GM23338 (cell line): Measurements from ENCODE around the gene STRN3. TPM values are rescaled to one million over a fixed set of nuclear protein-coding genes. Genes with fewer than 3 reads are reported as not detected.

Experiments used
- ATAC-seq: fragments of 200-7000 bp; cut with Tn5 transposase; 3 replicates; pipeline ENCODE4 v1.9.1; 2020
- DNase-seq: peaks from one replicate; pipeline ENCODE4 v3.0.0-alpha.2; 2015; ENCODE audit warnings: low spot score
- H2AFZ ChIP-seq: fragments of 200-600 bp; sonication (generic); 2 replicates; pipeline ENCODE4 v1.8.0; 2016; ENCODE audit warnings: antibody characterized with exemption, mild to moderate bottlenecking, moderate library complexity
- H3F3A ChIP-seq: fragments of 200-600 bp; sonication (generic); replicated peaks from 2 replicates; pipeline ENCODE4 v1.8.0; 2017; ENCODE audit warnings: antibody characterized with exemption, mixed run types, low read depth
- H3K27ac ChIP-seq: fragments of 200-600 bp; sonication (generic); 2 replicates; pipeline ENCODE4 v1.6.1; 2016; ENCODE audit warnings: low read depth
- H3K27me3 ChIP-seq: fragments of 200-600 bp; sonication (generic); 2 replicates; pipeline ENCODE4 v1.8.0; 2016; ENCODE audit warnings: mild to moderate bottlenecking, mixed run types, moderate library complexity; ENCODE audit not compliant: insufficient read depth
- H3K36me3 ChIP-seq: fragments of 200-600 bp; sonication (generic); 2 replicates; pipeline ENCODE4 v1.8.0; 2016; ENCODE audit warnings: mild to moderate bottlenecking; ENCODE audit not compliant: insufficient read depth
- H3K4me1 ChIP-seq: fragments of 200-600 bp; sonication (generic); 2 replicates; pipeline ENCODE4 v1.8.0; 2016; ENCODE audit warnings: mild to moderate bottlenecking, moderate library complexity; ENCODE audit not compliant: insufficient read depth
- H3K4me2 ChIP-seq: fragments of 200-600 bp; sonication (generic); 2 replicates; pipeline ENCODE4 v1.7.1; 2017; ENCODE audit warnings: mixed run types
- H3K4me3 ChIP-seq: fragments of 200-600 bp; sonication (generic); 2 replicates; pipeline ENCODE4 v1.6.1; 2016; ENCODE audit warnings: mixed run types
- H3K79me2 ChIP-seq: fragments of 200-600 bp; sonication (generic); replicated peaks from 2 replicates; pipeline ENCODE4 v1.8.0; 2017; ENCODE audit warnings: mild to moderate bottlenecking; ENCODE audit not compliant: insufficient read depth
- H3K9me2 ChIP-seq: fragments of 200-600 bp; sonication (generic); 2 replicates; pipeline ENCODE4 v1.8.0; 2017; ENCODE audit not compliant: insufficient read depth
- H4K20me1 ChIP-seq: fragments of 200-600 bp; sonication (generic); replicated peaks from 2 replicates; pipeline ENCODE4 v1.8.0; 2017; ENCODE audit warnings: mild to moderate bottlenecking; ENCODE audit not compliant: insufficient read depth
- H3K27ac Mint-ChIP-seq: 2 replicates; pipeline ENCODE4 v1.8.0; 2020; ENCODE audit warnings: inconsistent platforms, mild to moderate bottlenecking, moderate library complexity, mixed read lengths
- H3K27me3 Mint-ChIP-seq: 3 replicates; pipeline ENCODE4 v1.8.0; 2022; ENCODE audit warnings: low read depth, mild to moderate bottlenecking, moderate library complexity, mixed read lengths, inconsistent platforms; ENCODE audit not compliant: insufficient read depth, poor library complexity
- H3K36me3 Mint-ChIP-seq: 3 replicates; pipeline ENCODE4 v1.8.0; 2021; ENCODE audit warnings: low read depth, mild to moderate bottlenecking, inconsistent platforms, moderate library complexity, mixed read lengths
- H3K4me1 Mint-ChIP-seq: 3 replicates; pipeline ENCODE4 v1.8.0; 2020; ENCODE audit warnings: mild to moderate bottlenecking, inconsistent platforms, mixed read lengths
- H3K4me3 Mint-ChIP-seq: 3 replicates; pipeline ENCODE4 v1.8.0; 2021; ENCODE audit warnings: moderate library complexity, mild to moderate bottlenecking, inconsistent platforms, mixed read lengths
- H3K9me3 Mint-ChIP-seq: 3 replicates; pipeline ENCODE4 v1.8.0; 2020; ENCODE audit warnings: moderate library complexity, mild to moderate bottlenecking, inconsistent platforms, mixed read lengths
- CREB1 ChIP-seq: fragments of 250-450 bp; sonication (Bioruptor Pico); IDR thresholded peaks from 2 replicates; pipeline ENCODE4 v1.5.0; 2020; ENCODE audit warnings: low read depth, mild to moderate bottlenecking, moderate library complexity
- CTCF ChIP-seq, 2 experiments: fragments of 200-600 bp in 1 of 2; sonication (generic) in 1 of 2; conservative IDR thresholded peaks; 2 replicates each; pipeline versions ENCODE4 v1.5.1 to v1.6.1; 2016 to 2017; ENCODE audit warnings: antibody characterized with exemption in 2 of 2, low read depth in 2 of 2, mild to moderate bottlenecking in 2 of 2, moderate library complexity in 1 of 2
- ETS1 ChIP-seq: IDR thresholded peaks from 2 replicates; pipeline ENCODE4 v1.6.1; 2016; ENCODE audit warnings: antibody characterized with exemption
- EZH2 ChIP-seq: fragments of 200-600 bp; sonication (generic); IDR thresholded peaks from one replicate; pipeline ENCODE4 v1.8.0; 2017; ENCODE audit warnings: antibody characterized with exemption, mild to moderate bottlenecking, low read depth; ENCODE audit not compliant: unreplicated experiment
- EZH2phosphoT487 ChIP-seq: fragments of 200-600 bp; sonication (generic); IDR thresholded peaks from one replicate; pipeline ENCODE4 v1.8.1; 2018; ENCODE audit warnings: antibody characterized with exemption; ENCODE audit not compliant: unreplicated experiment
- JUNB ChIP-seq: IDR thresholded peaks from one replicate; pipeline ENCODE4 v1.6.1; 2016; ENCODE audit warnings: antibody characterized with exemption; ENCODE audit not compliant: unreplicated experiment
- NANOG ChIP-seq: IDR thresholded peaks from 2 replicates; pipeline ENCODE4 v1.6.1; 2016; ENCODE audit warnings: antibody characterized with exemption, borderline replicate concordance
- REST ChIP-seq: IDR thresholded peaks from one replicate; pipeline ENCODE4 v1.6.1; 2018; ENCODE audit warnings: antibody characterized with exemption; ENCODE audit not compliant: unreplicated experiment
- STAT1 ChIP-seq: IDR thresholded peaks from one replicate; pipeline ENCODE4 v1.6.1; 2016; ENCODE audit warnings: antibody characterized with exemption; ENCODE audit not compliant: unreplicated experiment
- ZNF114 ChIP-seq: fragments of 250-450 bp; sonication (Bioruptor Pico); IDR thresholded peaks from 2 replicates; pipeline ENCODE4 v1.5.0; 2020; ENCODE audit warnings: mild to moderate bottlenecking, moderate library complexity
- ZNF331 ChIP-seq: fragments of 250-450 bp; sonication (Bioruptor Pico); IDR thresholded peaks from 2 replicates; pipeline ENCODE4 v1.5.0; 2020; ENCODE audit warnings: low read depth, mild to moderate bottlenecking, moderate library complexity
- ZNF462 ChIP-seq: fragments of 250-450 bp; sonication (Bioruptor Pico); IDR thresholded peaks from 2 replicates; pipeline ENCODE4 v1.5.0; 2020; ENCODE audit warnings: mild to moderate bottlenecking, moderate library complexity
- polyA plus RNA-seq: library from polyadenylated mRNA; unstranded; fragments of >200 nt; fragmentation: Nextera tagmentation; extraction: Ambion mirVana; gene quantifications from 2 replicates; pipeline ENCODE4 v1.2.1, GENCODE V29; 2016
- total RNA-seq: library from RNA; depleted of rRNA; stranded (reverse); fragments of >200 nt; shearing (Covaris generic); gene quantifications from 2 replicates; pipeline ENCODE4 v1.2.3, GENCODE V29; 2014

Gene STRN3
- total and polyA plus RNA-seq, 2 experiments from 2014 or later: 35.0 to 40.6 TPM

- Mint-ChIP-seq H3K9me3 (no peaks in the 10 kb centered on the region), H3K27ac (no peak overlapping the region), H3K27me3 (peaks cover 4% of the 10 kb centered on the region), H3K4me3 (no peak overlapping the region), H3K4me1 (no peaks in the 10 kb centered on the region), H3K36me3 (peaks cover 23% of the 10 kb centered on the region)
- DNase-seq (no peak), ATAC-seq (no peak)
- TF ChIP-seq CTCF (conservative IDR thresholded peaks at IDR 0.05; ENCODE audit: low read depth in 2 of 2): no peak
- TF ChIP-seq NANOG: no peak
- no peak for TF ChIP-seq ZNF331 (CRISPR knock-in tag)
- no peak for TF ChIP-seq JUNB
- TF ChIP-seq REST: no peak
- no peak for TF ChIP-seq EZH2phosphoT487
- no peak for TF ChIP-seq EZH2
- TF ChIP-seq ETS1: no peak
- no peak for TF ChIP-seq CREB1
- TF ChIP-seq ZNF114 (CRISPR knock-in tag): no peak
- TF ChIP-seq STAT1: no peak
- TF ChIP-seq ZNF462 (CRISPR knock-in tag): no peak
- Histone ChIP-seq H3K9me2 (no peaks in the 10 kb centered on the region), H4K20me1 (no peaks in the 10 kb centered on the region), H3F3A (no peaks in the 10 kb centered on the region), H3K36me3 (0 out of 2 replicates have a peak, but pooled peaks cover 5% of the 10 kb centered on the region), H3K4me1 (no peaks in the 10 kb centered on the region), H3K79me2 (no peaks in the 10 kb centered on the region), H3K27ac (no peak overlapping the region), H2AFZ (no peak overlapping the region), H3K4me2 (no peak overlapping the region), H3K4me3 (no peak overlapping the region), H3K27me3 (no peaks in the 10 kb centered on the region)
Observed at GRCh38 chr14:30935445-30935844, 90.7 kb downstream of the STRN3 start.
